ENCODE data around the gene FBXO3.

FBXO3 gene

DNA sequence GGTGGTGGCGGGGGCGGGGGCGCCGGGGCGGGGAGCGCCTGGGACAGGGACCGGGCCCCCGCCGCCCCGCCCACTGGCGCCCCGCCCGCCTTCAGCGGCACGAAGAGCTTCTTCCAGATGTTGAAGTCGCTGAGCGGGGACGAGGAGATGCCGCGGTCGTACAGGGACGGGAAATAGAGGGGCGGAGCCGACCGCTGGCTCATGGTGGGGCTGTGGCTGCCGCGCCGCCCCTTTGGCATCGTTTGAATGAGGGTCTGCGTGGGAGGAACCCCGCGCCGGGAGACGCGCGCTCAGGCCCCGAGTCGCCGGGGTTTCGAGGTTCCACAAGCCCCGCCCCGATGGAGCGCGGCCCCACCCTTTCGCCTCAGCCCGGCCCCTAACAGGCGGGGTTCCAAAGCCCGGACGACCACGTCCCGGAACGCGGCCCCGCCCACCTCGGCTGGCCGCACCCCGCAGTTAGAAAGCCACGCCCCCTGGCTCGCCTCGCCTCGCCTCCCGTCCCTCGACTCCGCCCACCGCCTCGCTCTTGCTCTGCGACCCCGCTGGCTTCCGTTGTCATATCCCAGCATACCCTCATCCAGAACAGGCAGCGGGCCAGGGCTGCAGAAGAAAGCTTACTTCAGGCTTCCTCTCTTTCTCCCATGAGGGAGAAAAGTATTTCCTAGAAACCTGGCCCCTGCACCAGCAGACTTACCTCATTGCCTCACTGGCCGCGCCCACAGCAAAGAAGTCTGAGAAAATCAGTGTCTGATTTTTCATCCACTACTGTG, 73.6 kb downstream of the FBXO3 start, which contains the start of gene C11orf91:
Gene C11orf91, minus strand, starts transcription at position 325 of the 770 bp plus-strand sequence. Its CDS starts 86 bp downstream, at position 239.
- DNase-seq = peak; percentile 91

DNA sequence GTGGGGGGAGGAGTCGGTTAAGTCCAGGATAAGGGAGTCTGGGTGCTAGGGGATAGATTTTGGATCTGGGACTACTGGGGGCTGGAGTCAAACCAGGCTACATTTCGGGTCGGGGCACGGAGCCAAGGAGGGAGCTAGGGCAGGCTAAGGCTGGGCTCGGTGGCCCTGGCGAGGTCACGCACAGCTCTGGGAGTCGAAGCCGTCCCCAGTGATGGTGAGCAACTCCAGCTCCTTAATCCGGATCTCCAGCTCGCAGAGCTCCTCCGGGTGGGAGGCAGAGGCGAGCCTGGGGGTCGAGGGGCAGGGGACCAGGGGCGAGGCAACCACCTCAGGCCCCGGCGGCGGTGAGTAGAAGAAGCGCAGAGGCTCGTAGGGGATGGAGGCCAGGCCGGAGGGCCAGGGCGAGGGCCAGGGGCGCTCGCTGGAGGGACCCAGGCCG, 74.2 kb downstream of the FBXO3 start:
- no peak for DNase-seq

DNA sequence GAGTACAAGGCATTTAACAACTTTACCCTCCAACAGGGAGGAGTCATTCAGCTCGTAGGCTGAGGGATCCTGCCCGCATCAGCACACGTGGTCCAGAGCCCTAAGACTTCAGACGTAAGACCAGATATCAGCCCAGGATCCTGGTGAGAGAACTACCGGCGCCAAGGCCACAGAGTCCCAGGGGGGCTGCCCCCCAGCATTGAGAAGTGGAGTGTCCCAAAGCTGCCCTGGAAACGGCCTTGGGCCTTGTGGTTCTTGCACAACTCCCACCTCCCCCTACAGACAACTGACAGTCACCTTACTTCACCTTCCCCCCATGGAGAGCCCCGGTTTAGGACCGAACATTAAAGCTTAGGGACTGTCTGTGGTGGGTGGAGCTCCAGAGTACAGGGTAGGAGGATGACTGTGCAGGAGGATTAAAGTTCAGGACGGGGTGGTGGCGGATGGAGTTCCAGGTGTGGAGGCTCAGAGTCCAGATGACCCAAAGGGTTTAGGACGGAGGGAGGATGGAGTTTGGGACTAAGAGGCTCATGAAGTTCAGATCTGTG, 74.7 kb downstream of the FBXO3 start:
- DNase-seq = no peak

DNA sequence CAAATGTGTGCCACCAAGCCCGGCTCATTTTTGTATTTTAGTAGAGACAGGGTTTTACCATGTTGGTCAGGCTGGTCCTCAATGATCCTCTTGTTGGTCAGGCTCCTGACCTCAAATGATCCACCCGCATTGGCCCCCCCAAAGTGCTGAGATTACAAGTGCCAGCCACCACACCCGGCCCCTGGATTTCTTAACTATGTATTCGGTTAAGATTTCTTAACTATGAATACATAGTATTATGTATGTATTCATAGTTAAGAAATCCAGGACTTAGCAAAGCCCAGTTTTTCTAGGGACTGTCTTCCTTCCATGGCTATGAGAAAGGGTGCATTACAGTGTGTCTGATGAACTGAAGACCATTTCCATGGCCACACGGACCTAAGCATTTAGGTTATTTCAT, 75.4 kb downstream of the FBXO3 start:
- DNase-seq = no peak

DNA sequence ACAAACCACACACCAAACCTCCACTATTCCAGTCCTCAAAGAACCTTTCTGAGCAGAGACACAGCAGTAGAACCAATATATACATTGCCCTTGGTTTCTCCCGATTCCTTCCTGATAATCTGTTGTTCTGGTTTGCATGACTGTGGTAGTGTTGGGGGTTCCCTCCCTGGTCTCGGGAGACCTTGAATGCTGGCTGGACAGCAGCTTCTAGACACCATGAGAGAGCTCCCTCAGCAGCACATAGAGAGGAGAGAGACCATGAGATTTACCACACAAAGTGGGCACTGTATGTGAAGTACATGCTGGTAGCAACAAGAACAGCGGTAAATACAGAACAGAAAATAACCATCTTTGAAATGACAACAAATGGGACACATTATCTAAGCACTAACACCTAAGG, 76.3 kb downstream of the FBXO3 start:
- no peak for DNase-seq

DNA sequence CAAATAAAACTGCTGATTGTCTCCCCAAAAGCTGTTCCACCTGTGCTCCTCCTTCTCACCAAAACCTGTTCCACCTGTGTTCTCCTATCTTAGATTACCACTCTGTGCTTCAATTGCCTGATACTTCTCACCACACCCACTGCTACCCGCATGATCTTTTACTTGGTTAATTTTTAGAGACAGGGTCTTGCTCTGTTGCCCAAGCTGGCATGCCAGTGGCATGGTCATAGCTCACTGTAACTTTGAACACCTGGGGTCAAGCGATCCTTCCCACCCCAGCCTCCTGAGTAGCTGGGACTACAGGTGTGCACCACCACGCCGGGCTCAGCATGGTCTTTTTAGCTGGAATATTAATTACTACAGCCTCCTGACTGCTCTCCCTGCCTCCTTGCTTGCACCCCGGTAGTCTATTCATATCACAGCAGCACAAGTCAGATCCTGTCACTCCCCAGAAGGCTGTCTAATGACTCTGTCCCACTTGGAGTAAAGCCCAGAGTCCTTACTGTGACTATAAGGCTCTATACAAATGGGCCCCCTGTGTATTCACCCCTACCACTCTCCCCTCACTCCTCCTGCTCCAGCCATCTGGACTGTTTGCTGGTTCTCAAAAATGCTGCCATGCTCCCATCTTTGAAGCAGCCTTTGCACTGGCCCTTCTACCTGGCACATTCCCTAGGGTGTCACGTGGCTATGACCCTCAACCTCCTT, 77.2 kb downstream of the FBXO3 start:
- no peak for DNase-seq

DNA sequence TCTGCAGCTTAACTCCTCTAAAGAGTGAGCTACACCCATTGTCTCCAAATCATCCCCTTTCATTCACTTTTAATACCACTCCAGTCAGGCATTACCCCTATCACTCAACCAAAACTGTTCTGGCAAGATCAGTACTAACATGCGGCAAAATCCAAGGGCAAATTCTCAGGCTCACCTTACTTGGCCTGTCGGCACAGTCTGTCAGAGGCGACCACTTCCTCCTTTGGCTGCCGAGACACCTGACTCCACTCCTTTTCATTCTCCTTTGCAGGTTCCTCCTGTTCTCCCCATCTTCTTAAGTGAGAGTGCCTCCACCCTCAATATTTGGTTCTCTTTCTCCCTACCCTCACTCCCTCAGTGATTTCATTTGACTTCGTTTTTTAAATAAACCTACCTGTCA, 77.9 kb downstream of the FBXO3 start:
- no peak for DNase-seq

DNA sequence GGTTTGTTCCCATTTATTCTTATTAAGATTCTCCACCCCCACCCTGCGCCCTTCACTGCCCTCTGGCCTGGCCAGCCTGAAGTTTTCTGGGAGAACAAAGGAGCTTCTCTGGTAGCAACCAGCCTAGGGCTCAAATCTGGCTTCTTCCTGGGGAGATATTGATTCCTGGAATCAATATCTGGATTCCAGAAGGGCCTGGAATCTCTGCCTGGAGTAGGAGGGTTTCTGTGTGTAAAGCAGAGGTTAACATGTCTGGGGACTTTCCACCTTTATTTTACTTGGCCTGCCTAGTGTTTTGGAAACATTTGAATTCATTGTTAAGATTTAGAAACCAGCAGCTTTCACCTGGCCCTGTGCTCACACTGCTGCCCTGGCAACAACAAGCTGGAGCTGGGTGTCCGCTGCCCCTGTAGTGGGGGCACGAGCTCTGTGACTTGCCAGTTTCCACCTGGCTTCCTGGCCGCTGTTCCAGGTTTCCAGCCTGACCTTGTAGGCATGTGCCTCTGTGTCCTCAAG, 79.2 kb downstream of the FBXO3 start:
- no peak for DNase-seq

DNA sequence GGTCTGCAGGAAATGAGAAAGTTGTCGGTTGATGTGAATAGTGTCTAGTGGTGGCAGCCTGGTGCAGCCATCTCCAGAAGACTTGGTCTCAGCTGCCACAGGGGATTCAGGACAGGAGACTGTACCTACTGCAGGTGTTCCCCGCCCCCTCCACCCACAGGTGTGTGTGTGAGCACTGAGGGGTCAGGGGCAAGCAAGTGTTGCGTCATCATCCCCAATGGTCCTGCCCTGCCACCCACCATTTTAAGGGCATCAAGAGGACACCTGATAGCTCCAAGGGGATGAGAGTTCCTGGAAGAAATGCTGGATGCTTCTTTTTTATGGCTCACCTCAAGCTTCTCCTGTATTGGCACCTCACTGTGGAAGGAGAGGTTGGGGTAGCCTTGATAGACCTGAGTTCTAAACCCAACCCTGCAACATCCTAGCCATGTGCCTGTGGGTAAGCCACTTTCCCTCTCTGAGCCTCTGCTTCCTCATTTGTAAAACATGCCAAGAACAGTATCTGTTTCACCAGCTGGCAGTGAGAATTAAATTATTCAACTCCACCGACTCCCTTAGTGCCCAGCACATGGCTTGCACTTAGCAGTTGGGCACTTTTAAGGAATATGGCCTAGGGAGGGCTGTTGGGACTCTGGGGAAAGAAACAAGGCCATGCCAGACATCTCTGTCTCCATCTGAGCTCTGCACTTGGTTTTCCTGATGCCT, 79.8 kb downstream of the FBXO3 start:
- no peak for DNase-seq

DNA sequence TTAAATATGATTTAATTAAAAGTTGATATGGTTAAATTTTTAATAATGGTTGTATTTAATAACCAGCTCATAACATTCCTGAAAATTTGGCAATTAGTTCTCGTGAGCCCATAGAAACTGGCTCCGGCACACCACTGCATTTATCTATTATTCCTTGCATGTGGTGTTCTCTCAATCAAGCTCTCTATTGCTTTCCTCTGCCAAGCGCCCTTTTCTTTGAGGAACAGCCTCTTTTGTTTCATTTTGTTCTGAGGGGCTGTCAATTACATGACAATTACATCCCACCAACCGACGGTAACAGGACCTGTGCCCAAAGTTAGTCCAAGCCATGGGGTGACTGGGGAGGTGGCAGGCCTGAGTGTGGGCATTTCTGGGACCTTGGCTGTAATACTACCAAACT, 81.8 kb downstream of the FBXO3 start:
- DNase-seq = no peak

DNA sequence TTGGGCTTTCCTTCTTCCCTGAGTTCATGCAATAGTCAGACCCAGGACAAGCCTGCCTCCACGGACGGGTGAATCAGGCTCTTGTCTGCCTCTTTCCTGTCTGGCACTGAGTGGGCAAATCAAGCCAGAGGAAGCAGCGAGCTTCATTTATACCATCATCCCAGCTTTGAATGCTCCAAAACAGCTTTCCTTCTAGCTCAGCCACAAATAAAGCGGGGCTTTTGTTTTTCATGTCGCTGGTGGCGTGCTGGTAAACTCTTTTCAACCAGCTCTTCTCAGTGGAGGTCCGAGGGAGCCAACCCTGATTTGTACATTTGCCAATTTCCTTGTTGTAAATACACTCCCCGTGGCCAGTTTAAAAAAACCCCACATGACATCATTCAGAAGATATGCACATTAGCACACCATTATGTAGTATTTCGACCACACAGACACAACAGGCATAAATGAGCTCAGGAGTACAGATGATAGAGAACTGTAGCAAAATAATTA, 82.3 kb downstream of the FBXO3 start:
- no peak for DNase-seq

DNA sequence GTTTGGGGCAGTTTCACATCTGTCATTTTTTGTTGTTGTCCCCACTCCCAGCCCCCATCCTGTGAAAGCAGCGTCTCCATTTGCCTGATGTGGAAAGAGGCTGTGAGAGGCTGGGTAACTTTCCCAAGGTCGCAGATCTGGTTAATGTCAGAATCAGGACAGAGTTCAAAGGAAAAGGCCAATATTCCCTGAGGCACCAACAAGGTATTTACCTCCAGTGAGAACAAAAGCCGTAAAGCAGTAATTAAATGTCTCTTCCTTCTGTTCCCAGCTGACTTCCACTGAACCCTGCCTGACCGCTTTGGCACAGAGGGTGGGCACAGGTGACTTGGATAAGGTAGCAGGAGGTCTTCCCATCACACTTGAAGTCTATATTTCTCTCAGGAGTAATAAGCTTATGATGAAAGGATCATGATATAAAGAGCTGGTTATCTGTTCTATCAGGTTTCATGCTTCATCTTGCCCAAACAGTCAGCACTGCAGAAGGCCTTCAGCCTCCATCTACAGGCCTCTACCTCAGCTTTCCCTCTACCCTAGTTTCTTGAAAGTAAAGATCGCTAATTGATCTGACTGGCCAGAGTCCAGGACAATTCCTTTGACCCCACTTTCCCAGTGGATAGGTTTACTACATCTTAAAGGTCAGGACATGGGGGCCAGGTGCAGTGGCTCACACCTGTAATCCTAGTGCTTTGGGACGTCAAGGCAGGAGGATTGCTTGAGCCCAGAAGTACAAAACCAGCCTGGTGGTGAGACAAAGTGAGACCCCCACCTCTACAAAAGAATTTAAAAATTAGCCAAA, 83.1 kb downstream of the FBXO3 start:
- no peak for DNase-seq
